Muscle of arm (tissue), 12 donors: ENCODE results near the gene KSR1. TPM values are rescaled to one million over a fixed set of nuclear protein-coding genes. Genes with fewer than 3 reads are reported as not detected.
"Not testable (repeated sequence)": the region's sequence is repeated elsewhere in the genome, so short reads cannot be mapped to it uniquely, and the experiment has no call there.

Experiments used
- DNase-seq: peaks from one replicate; pipeline ENCODE4 v3.0.0-alpha.2; 2013
- polyA plus RNA-seq, 12 donors: library from polyadenylated mRNA; unstranded; fragments of 120-200 nt; gene quantifications; one replicate each; pipeline ENCODE4 v1.2.1, GENCODE V29; 2013; ENCODE audit not compliant: insufficient read length in 12 of 12

Gene KSR1
- polyA plus RNA-seq, 12 donors: 61.7 to 121 (median 95.5) TPM; not detected in 1

- DNase-seq: no peak
Observed at GRCh38 chr17:27452828-27453227, 3.4 kb upstream of the KSR1 start.

GRCh38 chr17:27453471-27453870 lies 2.8 kb upstream of the KSR1 start:
- DNase-seq: no peak

- no peak for DNase-seq
Observed at GRCh38 chr17:27454089-27454488, 2.2 kb upstream of the KSR1 start.

GRCh38 chr17:27455236-27455913 lies 873 bp upstream of the KSR1 start:
- no peak for DNase-seq

GRCh38 chr17:27456681-27457359 lies 572 bp downstream of the KSR1 start:
- DNase-seq: no peak

GRCh38 chr17:27457360-27457715 lies 1.1 kb downstream of the KSR1 start:
- no peak for DNase-seq

- peak; percentile 43 for DNase-seq
Observed at GRCh38 chr17:27457731-27458523, 1.7 kb downstream of the KSR1 start.

- no peak for DNase-seq
Observed at GRCh38 chr17:27458524-27458908, 2.3 kb downstream of the KSR1 start.

- DNase-seq: no peak
Observed at GRCh38 chr17:27459433-27459832, 3.2 kb downstream of the KSR1 start.

- no peak for DNase-seq
Observed at GRCh38 chr17:27460196-27460725, 4.0 kb downstream of the KSR1 start.

GRCh38 chr17:27461192-27461859 lies 5.1 kb downstream of the KSR1 start:
- DNase-seq: no peak

- DNase-seq: no peak
Observed at GRCh38 chr17:27462149-27462548, 5.9 kb downstream of the KSR1 start.

- DNase-seq: no peak
Observed at GRCh38 chr17:27462714-27463113, 6.5 kb downstream of the KSR1 start.

- no peak for DNase-seq
Observed at GRCh38 chr17:27463235-27463677, 7.0 kb downstream of the KSR1 start.

- not testable (repeated sequence) for DNase-seq
Observed at GRCh38 chr17:27464019-27464418, 7.8 kb downstream of the KSR1 start.

GRCh38 chr17:27464431-27464830 lies 8.2 kb downstream of the KSR1 start:
- DNase-seq: no peak

GRCh38 chr17:27465875-27466274 lies 9.6 kb downstream of the KSR1 start:
- not testable (repeated sequence) for DNase-seq

- DNase-seq: no peak
Observed at GRCh38 chr17:27466376-27466742, 10.1 kb downstream of the KSR1 start.

- no peak for DNase-seq
Observed at GRCh38 chr17:27466743-27467375, 10.6 kb downstream of the KSR1 start.

- no peak for DNase-seq
Observed at GRCh38 chr17:27469256-27469655, 13.0 kb downstream of the KSR1 start.
